H1 (cell line): ENCODE data around the gene DIAPH1.

Experiments used
- BCL11A ChIP-seq, 2 experiments: IDR thresholded peaks; one replicate each; pipeline ENCODE4 v1.6.1; 2011; ENCODE audit warnings: low read depth in 2 of 2, low read length in 2 of 2, mild to moderate bottlenecking in 2 of 2
- CTCF ChIP-seq, 3 experiments: IDR thresholded peaks; 1 replicate in 2 of 3; 2 replicates in 1 of 3; pipeline versions ENCODE4 v1.5.1 to v1.6.1; 2011; ENCODE audit warnings: low read length in 3 of 3, mild to moderate bottlenecking in 3 of 3, inconsistent platforms in 2 of 3, low read depth in 1 of 3, moderate library complexity in 1 of 3; ENCODE audit not compliant: insufficient read depth in 1 of 3; ENCODE audit errors: control extremely low read depth in 1 of 3
- EZH2 ChIP-seq: fragments of 200-600 bp; sonication (generic); IDR thresholded peaks from 2 replicates; pipeline ENCODE4 v1.7.1; 2012; ENCODE audit warnings: low read depth, mild to moderate bottlenecking, moderate library complexity, low read length, inconsistent platforms; ENCODE audit not compliant: severe bottlenecking
- JUND ChIP-seq: IDR thresholded peaks from 2 replicates; pipeline ENCODE4 v1.6.1; 2011; ENCODE audit warnings: mild to moderate bottlenecking, improper control_type of control experiment, low read length
- KDM5A ChIP-seq: fragments of 200-600 bp; IDR thresholded peaks from 2 replicates; pipeline ENCODE4 v1.7.1; 2012; ENCODE audit warnings: mild to moderate bottlenecking, low read length, inconsistent platforms, mixed read lengths
- POLR2A ChIP-seq, 2 experiments: IDR thresholded peaks; 1 replicate in 1 of 2; 2 replicates in 1 of 2; pipeline ENCODE4 v1.6.1; 2011; ENCODE audit warnings: low read depth in 2 of 2, low read length in 2 of 2, mild to moderate bottlenecking in 2 of 2; ENCODE audit errors: control extremely low read depth in 1 of 2
- POLR2AphosphoS5 ChIP-seq: IDR thresholded peaks from 2 replicates; pipeline ENCODE4 v1.6.1; 2011; ENCODE audit warnings: low read depth, low read length

- no peak for TF ChIP-seq POLR2AphosphoS5
- no peak for TF ChIP-seq EZH2
- TF ChIP-seq KDM5A: no peak
- no peak for TF ChIP-seq JUND
- no peak for TF ChIP-seq BCL11A (IDR thresholded peaks at IDR 0.05; ENCODE audit: low read depth in 2 of 2, low read length in 2 of 2)
- no peak for TF ChIP-seq POLR2A (IDR thresholded peaks at IDR 0.05; ENCODE audit: control extremely low read depth in 1 of 2, low read depth in 2 of 2, low read length in 2 of 2)
- no peak for TF ChIP-seq CTCF (IDR thresholded peaks at IDR 0.05; ENCODE audit: control extremely low read depth in 1 of 3, insufficient read depth in 1 of 3, low read depth in 1 of 3, low read length in 3 of 3)
Observed at GRCh38 chr5:141574122-141574510, 44.7 kb downstream of the DIAPH1 start.
